Activated naive CD4-positive, alpha-beta T cell treated with anti-CD3 and anti-CD28 coated beads for 36 hours (primary cell): ENCODE data around the gene LRP5. TPM values are rescaled to one million over a fixed set of nuclear protein-coding genes. Genes with fewer than 3 reads are reported as not detected.

Experiments
- CTCF ChIA-PET: fragments of 350-600 bp; sonication (Branson Sonifier 250); formaldehyde crosslinking; loops from one replicate; lab custom pipeline; 2021; ENCODE audit warnings: antibody characterized with exemption; lab: Charles Lee
- DNase-seq: peaks from one replicate; pipeline ENCODE4 v3.0.0-alpha.2; 2020
- H3K27ac Mint-ChIP-seq: one replicate; pipeline ENCODE4 v1.8.0; 2021; ENCODE audit warnings: mild to moderate bottlenecking, mixed read lengths
- H3K27me3 Mint-ChIP-seq: one replicate; pipeline ENCODE4 v1.8.0; 2021; ENCODE audit warnings: low read depth, mixed read lengths
- H3K36me3 Mint-ChIP-seq: one replicate; pipeline ENCODE4 v1.8.0; 2021; ENCODE audit warnings: low read depth, mixed read lengths
- H3K4me1 Mint-ChIP-seq: one replicate; pipeline ENCODE4 v1.8.0; 2021; ENCODE audit warnings: low read depth, mixed read lengths
- H3K4me3 Mint-ChIP-seq: one replicate; pipeline ENCODE4 v1.8.0; 2021; ENCODE audit warnings: mild to moderate bottlenecking, moderate library complexity, mixed read lengths
- H3K9me3 Mint-ChIP-seq: one replicate; pipeline ENCODE4 v1.8.0; 2021; ENCODE audit warnings: mixed read lengths
- intact Hi-C: fragments of 100-400 bp; cut with micrococcal nuclease; formaldehyde crosslinking; loops from one replicate; pipeline ENCODE4 v1.15.1; 2023
- total RNA-seq, 2 experiments: library from RNA; stranded (reverse); gene quantifications; one replicate each; pipeline ENCODE4 v1.2.3, GENCODE V29; 2021

Gene LRP5
- total RNA-seq, 2 experiments from 2014 or later = 14.3 to 17.1 TPM

DNA sequence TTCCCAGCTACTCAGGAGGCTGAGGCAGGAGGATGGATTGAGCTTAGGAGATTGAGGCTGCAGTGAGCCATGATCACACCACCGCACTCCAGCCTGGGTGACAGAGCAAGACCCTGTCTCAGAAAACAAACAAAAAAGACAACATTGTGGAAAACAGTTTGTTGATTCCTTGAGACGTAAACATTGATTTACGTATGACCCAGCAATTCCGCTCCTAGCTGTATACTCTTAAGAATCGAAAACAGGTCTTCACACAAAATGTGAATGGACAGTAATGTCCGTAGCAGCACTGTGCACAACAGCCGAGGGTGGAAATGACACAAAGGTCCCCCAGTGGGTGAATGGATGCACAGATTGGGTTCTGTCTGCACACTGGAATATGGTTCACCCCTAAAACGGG is 49.3 kb downstream of the LRP5 start:
- CTCF ChIA-PET = no interaction called here
- no peaks in the 10 kb centered on the region for H3K27me3 Mint-ChIP-seq

DNA sequence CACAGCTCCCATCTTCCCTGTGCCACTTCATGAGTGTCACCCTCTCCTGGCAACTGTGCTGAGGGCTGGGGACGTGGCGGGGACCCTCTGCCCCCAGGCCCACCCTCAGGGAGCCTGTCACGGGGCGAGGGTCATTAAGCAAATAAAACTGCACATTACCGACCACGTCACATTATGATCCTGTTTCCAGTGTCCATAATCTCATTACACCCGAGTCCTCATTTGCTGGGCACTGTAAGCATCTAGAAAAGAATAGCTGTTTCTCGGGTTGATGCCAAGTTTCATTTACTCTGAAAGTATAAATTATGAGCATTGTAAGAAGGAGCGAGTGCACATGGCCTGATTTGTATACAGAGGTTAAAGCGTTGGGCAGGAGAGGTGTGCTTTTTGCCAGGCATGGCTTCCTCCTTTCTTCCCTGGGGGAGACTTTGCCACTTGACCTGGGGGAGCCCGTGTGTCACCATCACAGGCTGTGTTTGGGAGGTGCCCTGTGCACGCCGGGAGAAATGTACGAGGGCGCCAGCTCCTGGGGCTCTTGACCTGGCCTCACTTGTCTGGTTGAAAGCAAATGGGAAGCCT is 50.5 kb downstream of the LRP5 start:
- Mint-ChIP-seq H3K27ac (no peak overlapping the region), H3K9me3 (no peaks in the 10 kb centered on the region), H3K27me3 (no peaks in the 10 kb centered on the region), H3K36me3 (peaks cover 16% of the 10 kb centered on the region), H3K4me3 (no peak overlapping the region), H3K4me1 (peaks cover 2% of the 10 kb centered on the region)
- DNase-seq = no peak
- CTCF ChIA-PET = no interaction called here
- intact Hi-C loops = no loop called here

More for the DNA sequence above, 49.3 kb downstream of the LRP5 start:
- peaks cover 2% of the 10 kb centered on the region for H3K4me1 Mint-ChIP-seq
- no peak for DNase-seq
- H3K27ac Mint-ChIP-seq = no peak overlapping the region
- intact Hi-C loops = no loop called here
- no peaks in the 10 kb centered on the region for H3K9me3 Mint-ChIP-seq
- no peak overlapping the region for H3K4me3 Mint-ChIP-seq
- peaks cover 16% of the 10 kb centered on the region for H3K36me3 Mint-ChIP-seq

DNA sequence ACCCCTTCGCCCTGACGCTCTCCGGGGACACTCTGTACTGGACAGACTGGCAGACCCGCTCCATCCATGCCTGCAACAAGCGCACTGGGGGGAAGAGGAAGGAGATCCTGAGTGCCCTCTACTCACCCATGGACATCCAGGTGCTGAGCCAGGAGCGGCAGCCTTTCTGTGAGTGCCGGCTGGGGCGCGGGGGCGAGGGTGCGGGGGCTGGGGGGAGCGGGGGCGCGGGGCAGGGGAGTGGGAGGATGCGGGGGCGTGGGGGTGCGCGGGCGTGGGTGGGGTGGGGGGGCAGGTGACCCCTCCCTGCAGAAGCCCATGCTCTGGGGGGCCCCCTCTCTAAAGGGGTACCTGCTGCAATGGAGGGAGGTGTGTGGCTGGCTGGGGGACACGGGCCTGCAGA is 51.4 kb downstream of the LRP5 start:
- Mint-ChIP-seq H3K27ac (no peak overlapping the region), H3K27me3 (no peaks in the 10 kb centered on the region), H3K4me3 (no peak overlapping the region), H3K36me3 (peaks cover 11% of the 10 kb centered on the region), H3K4me1 (peaks cover 2% of the 10 kb centered on the region), H3K9me3 (no peaks in the 10 kb centered on the region)
- CTCF ChIA-PET = no interaction called here
- intact Hi-C loops = no loop called here
- no peak for DNase-seq

- no peaks in the 10 kb centered on the region for H3K27me3 Mint-ChIP-seq
- intact Hi-C loops = no loop called here
- CTCF ChIA-PET = no interaction called here
- H3K36me3 Mint-ChIP-seq = peaks cover 6% of the 10 kb centered on the region
- no peak for DNase-seq
- H3K27ac Mint-ChIP-seq = no peak overlapping the region
- peaks cover 2% of the 10 kb centered on the region for H3K4me1 Mint-ChIP-seq
- H3K4me3 Mint-ChIP-seq = no peak overlapping the region
- H3K9me3 Mint-ChIP-seq = no peaks in the 10 kb centered on the region
These were observed 52.2 kb downstream of the LRP5 start for GRCh38 chr11:68364581-68364980.

- intact Hi-C loops = no loop called here
- no peak overlapping the region for H3K27ac Mint-ChIP-seq
- peaks cover 3% of the 10 kb centered on the region for H3K36me3 Mint-ChIP-seq
- H3K4me3 Mint-ChIP-seq = no peak overlapping the region
- no peaks in the 10 kb centered on the region for H3K27me3 Mint-ChIP-seq
- CTCF ChIA-PET = no interaction called here
- no peaks in the 10 kb centered on the region for H3K9me3 Mint-ChIP-seq
- no peak for DNase-seq
- H3K4me1 Mint-ChIP-seq = peaks cover 2% of the 10 kb centered on the region
These were observed 53.6 kb downstream of the LRP5 start for GRCh38 chr11:68365943-68366435.

DNA sequence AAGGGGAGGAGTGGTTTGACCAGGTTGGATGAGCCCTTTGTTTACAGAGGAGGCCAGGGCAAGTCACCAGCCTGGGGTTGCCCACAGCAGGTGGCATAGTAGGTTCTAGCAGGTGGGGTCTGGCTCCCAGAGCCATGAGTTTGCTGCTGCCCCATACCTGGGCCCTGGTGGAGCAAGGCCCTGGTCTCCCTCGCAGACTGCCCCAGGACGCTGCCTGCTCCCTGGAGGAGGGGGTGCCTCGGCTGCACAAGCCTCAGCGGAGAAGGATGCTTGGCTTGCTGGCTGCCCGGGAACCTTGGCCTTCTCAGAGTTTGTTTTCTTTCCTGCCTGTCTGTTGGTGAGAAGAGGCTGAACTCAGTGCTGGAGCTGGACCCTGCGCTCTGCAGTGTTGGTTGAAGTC is 54.9 kb downstream of the LRP5 start:
- no peaks in the 10 kb centered on the region for H3K36me3 Mint-ChIP-seq
- no peaks in the 10 kb centered on the region for H3K27me3 Mint-ChIP-seq
- intact Hi-C loops = no loop called here
- no peak overlapping the region for H3K4me3 Mint-ChIP-seq
- CTCF ChIA-PET = interaction anchor here (0.7 kb wide), 1 partner anchor 229 kb away, joined by 3 read pairs; no protein-coding TSS in a partner anchor
- H3K27ac Mint-ChIP-seq = no peak overlapping the region
- peaks cover 2% of the 10 kb centered on the region for H3K4me1 Mint-ChIP-seq
- no peak for DNase-seq
- H3K9me3 Mint-ChIP-seq = no peaks in the 10 kb centered on the region

DNA sequence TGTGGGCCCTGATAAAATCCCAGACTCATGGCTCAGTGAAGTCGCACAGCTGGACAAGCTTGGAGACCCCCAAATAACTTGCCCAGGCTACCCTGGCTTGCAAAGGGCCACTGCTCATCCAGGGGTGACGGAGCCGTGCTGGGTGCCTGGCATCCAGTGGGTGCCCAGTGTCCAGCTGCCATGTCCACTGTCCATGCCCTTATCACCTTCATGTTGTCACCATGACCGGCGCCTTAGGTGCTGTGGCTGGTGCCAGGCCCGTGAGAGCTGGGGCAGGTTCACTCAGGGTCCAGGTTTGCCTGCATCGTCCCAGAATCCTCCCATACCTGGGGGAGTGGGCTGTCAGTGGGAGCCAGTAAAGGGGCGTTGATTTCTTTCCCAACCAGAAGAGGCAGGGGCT is 57.4 kb downstream of the LRP5 start:
- Mint-ChIP-seq H3K27ac (no peak overlapping the region), H3K27me3 (no peaks in the 10 kb centered on the region), H3K4me3 (no peak overlapping the region), H3K4me1 (peaks cover under 1% of the 10 kb centered on the region), H3K9me3 (no peaks in the 10 kb centered on the region), H3K36me3 (no peaks in the 10 kb centered on the region)
- CTCF ChIA-PET = no interaction called here
- intact Hi-C loops = no loop called here
- no peak for DNase-seq

- intact Hi-C loops = no loop called here
- H3K27ac Mint-ChIP-seq = no peak overlapping the region
- H3K36me3 Mint-ChIP-seq = no peaks in the 10 kb centered on the region
- CTCF ChIA-PET = no interaction called here
- no peak overlapping the region for H3K4me3 Mint-ChIP-seq
- no peaks in the 10 kb centered on the region for H3K4me1 Mint-ChIP-seq
- H3K27me3 Mint-ChIP-seq = no peaks in the 10 kb centered on the region
- no peak for DNase-seq
- H3K9me3 Mint-ChIP-seq = no peaks in the 10 kb centered on the region
These were observed 58.1 kb downstream of the LRP5 start for GRCh38 chr11:68370211-68371111.

GRCh38 chr11:68371171-68372041 is 59.0 kb downstream of the LRP5 start:
- CTCF ChIA-PET = no interaction called here
- no peaks in the 10 kb centered on the region for H3K4me1 Mint-ChIP-seq
- intact Hi-C loops = no loop called here
- H3K27ac Mint-ChIP-seq = no peak overlapping the region
- no peaks in the 10 kb centered on the region for H3K36me3 Mint-ChIP-seq
- H3K9me3 Mint-ChIP-seq = no peaks in the 10 kb centered on the region
- no peak overlapping the region for H3K4me3 Mint-ChIP-seq
- DNase-seq = no peak
- no peaks in the 10 kb centered on the region for H3K27me3 Mint-ChIP-seq

DNA sequence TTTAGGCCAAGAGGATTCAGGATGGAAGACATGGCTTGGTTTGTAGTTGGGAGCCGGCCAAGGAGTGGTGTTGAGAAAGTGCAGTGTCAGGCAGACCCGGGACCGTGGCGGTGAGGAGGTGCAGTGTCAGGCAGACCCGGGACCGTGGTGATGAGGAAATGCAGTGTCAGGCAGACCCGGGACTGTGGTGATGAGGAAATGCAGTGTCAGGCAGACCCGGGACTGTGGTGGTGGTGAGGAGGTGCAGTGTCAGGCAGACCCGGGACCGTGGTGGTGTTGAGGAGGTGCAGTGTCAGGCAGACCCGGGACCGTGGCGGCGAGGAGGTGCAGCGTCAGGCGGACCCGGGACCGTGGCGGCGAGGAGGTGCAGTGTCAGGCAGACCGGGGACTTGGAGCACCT is 59.7 kb downstream of the LRP5 start:
- Mint-ChIP-seq H3K27me3 (no peaks in the 10 kb centered on the region), H3K9me3 (no peaks in the 10 kb centered on the region), H3K27ac (no peak overlapping the region), H3K4me1 (no peaks in the 10 kb centered on the region), H3K4me3 (no peak overlapping the region), H3K36me3 (no peaks in the 10 kb centered on the region)
- no peak for DNase-seq
- intact Hi-C loops = no loop called here
- CTCF ChIA-PET = interaction anchor here (1.0 kb wide), 1 partner anchor 75 kb away, joined by 3 read pairs; no protein-coding TSS in a partner anchor

DNA sequence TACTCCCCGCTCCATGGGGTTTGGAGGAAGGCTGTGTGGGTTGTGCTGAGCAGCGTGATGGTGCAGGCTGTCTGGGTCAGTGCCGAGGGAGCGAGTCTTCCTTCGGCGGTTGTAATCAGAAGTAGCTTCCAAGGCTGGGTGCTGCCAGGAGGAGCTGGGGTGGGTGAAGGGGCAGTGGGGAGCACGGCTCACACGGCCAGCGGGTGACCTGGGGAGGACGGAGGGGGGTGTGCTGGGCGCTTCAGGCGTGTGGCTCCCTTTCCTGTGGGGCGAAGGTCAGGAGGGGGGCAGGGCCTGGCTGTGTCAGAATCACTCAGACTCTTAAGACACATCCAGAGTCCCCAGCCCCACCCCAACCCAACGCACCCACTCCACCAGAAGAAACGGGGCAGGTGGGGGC is 60.2 kb downstream of the LRP5 start:
- Mint-ChIP-seq H3K27me3 (no peaks in the 10 kb centered on the region), H3K27ac (no peak overlapping the region)
- CTCF ChIA-PET = interaction anchor here (1.0 kb wide), 1 partner anchor 74 kb away, joined by 3 read pairs; no protein-coding TSS in a partner anchor

DNA sequence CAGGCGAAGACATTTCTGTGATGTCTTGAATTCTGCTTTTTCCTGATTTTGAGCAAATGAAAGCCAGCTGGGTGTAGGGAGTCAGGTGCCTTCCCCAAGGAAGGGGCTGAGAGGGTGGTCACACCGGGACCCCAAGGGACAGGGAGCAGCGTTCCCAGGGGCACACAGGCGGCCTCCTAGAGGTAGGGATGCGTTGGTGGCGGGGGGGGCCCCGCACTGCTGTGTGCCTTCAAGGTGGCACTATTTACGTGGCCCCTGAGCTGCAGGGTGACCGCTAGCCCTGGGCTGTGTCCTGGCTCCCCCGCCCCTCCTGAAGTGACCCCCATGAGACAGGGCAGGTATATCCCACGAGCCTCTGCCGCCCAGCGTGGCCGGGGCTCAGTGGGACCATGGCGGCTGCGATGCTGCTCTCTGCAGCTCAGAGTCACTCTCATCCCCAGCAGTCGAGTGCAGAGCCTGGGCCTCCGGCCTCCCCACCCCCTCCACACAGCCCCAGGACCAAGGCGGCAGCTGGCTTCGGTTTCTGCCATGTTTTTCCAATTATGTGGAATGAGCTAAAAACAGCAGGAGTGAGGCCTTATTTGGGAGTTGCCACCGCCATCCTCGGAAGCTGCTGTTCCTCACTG is 60.9 kb downstream of the LRP5 start:
- CTCF ChIA-PET = interaction anchor here (1.3 to 1.6 kb wide), 2 partner anchors 11 to 12 kb away, joined by 4 read pairs; no protein-coding TSS in a partner anchor
- H3K27ac Mint-ChIP-seq = no peak overlapping the region
- no peak for DNase-seq
- no peaks in the 10 kb centered on the region for H3K4me1 Mint-ChIP-seq
- H3K27me3 Mint-ChIP-seq = no peaks in the 10 kb centered on the region
- H3K4me3 Mint-ChIP-seq = no peak overlapping the region
- intact Hi-C loops = no loop called here
- no peaks in the 10 kb centered on the region for H3K9me3 Mint-ChIP-seq
- H3K36me3 Mint-ChIP-seq = no peaks in the 10 kb centered on the region

More for the DNA sequence above, 60.2 kb downstream of the LRP5 start:
- intact Hi-C loops = no loop called here
- no peaks in the 10 kb centered on the region for H3K4me1 Mint-ChIP-seq
- H3K36me3 Mint-ChIP-seq = no peaks in the 10 kb centered on the region
- H3K4me3 Mint-ChIP-seq = no peak overlapping the region
- no peaks in the 10 kb centered on the region for H3K9me3 Mint-ChIP-seq
- no peak for DNase-seq
